ENCODE measurements around the gene KLHL3.
"Not testable (repeated sequence)": the region's sequence is repeated elsewhere in the genome, so short reads cannot be mapped to it uniquely, and the experiment has no call there.

KLHL3 gene

GRCh38 chr5:137666461-137666850, 69.4 kb downstream of the KLHL3 start:
- DNase-seq = no peak

- no peak for DNase-seq
Measured at GRCh38 chr5:137665678-137666460, 70.0 kb downstream of the KLHL3 start.

GRCh38 chr5:137660349-137660817, 75.5 kb downstream of the KLHL3 start:
- peak; percentile 54 for DNase-seq

- DNase-seq = no peak
Measured at GRCh38 chr5:137659209-137659608, 76.7 kb downstream of the KLHL3 start.

GRCh38 chr5:137658324-137658723, 77.6 kb downstream of the KLHL3 start:
- no peak for DNase-seq

GRCh38 chr5:137657073-137657472, 78.8 kb downstream of the KLHL3 start:
- DNase-seq = no peak

GRCh38 chr5:137656558-137656957, 79.3 kb downstream of the KLHL3 start:
- no peak for DNase-seq

- DNase-seq = no peak
Measured at GRCh38 chr5:137651022-137651421, 84.9 kb downstream of the KLHL3 start.

- no peak for DNase-seq
Measured at GRCh38 chr5:137649228-137649935, 86.5 kb downstream of the KLHL3 start.

- DNase-seq = no peak
Measured at GRCh38 chr5:137648361-137648760, 87.5 kb downstream of the KLHL3 start.

GRCh38 chr5:137647401-137647800, 88.5 kb downstream of the KLHL3 start:
- DNase-seq = no peak

GRCh38 chr5:137646761-137647160, 89.1 kb downstream of the KLHL3 start:
- DNase-seq = no peak

- DNase-seq = not testable (repeated sequence)
Measured at GRCh38 chr5:137643081-137643480, 92.8 kb downstream of the KLHL3 start.

GRCh38 chr5:137642091-137642490, 93.8 kb downstream of the KLHL3 start:
- no peak for DNase-seq

GRCh38 chr5:137641148-137641547, 94.7 kb downstream of the KLHL3 start:
- DNase-seq = no peak

GRCh38 chr5:137639645-137640044, 96.2 kb downstream of the KLHL3 start:
- DNase-seq = no peak

GRCh38 chr5:137638841-137639240, 97.0 kb downstream of the KLHL3 start:
- no peak for DNase-seq

- no peak for DNase-seq
Measured at GRCh38 chr5:137636830-137637714, 98.8 kb downstream of the KLHL3 start.

- DNase-seq = no peak
Measured at GRCh38 chr5:137636099-137636498, 99.8 kb downstream of the KLHL3 start.

GRCh38 chr5:137635521-137635921, 100.4 kb downstream of the KLHL3 start:
- no peak for DNase-seq

- no peak for DNase-seq
Measured at GRCh38 chr5:137633896-137634295, 102.0 kb downstream of the KLHL3 start.

- DNase-seq = no peak
Measured at GRCh38 chr5:137632716-137633115, 103.2 kb downstream of the KLHL3 start.

- DNase-seq = no peak
Measured at GRCh38 chr5:137631453-137631852, 104.4 kb downstream of the KLHL3 start.
